H1 (cell line): ENCODE data around the gene CSNK1D. TPM values are rescaled to one million over a fixed set of nuclear protein-coding genes. Genes with fewer than 3 reads are reported as not detected.

Source experiments
- CTCF ChIA-PET: fragments of 300-600 bp; sonication (Branson Sonifier 250); formaldehyde crosslinking; loops from one replicate; lab custom pipeline; 2021; ENCODE audit not compliant: partially characterized antibody; lab: Charles Lee
- POLR2A ChIA-PET: fragments of 300-600 bp; sonication (Branson Sonifier 250); formaldehyde crosslinking; loops from one replicate; lab custom pipeline; 2021; ENCODE audit warnings: inconsistent platforms; ENCODE audit not compliant: partially characterized antibody; lab: Charles Lee
- DNase-seq, 2 experiments: peaks; one replicate each; pipeline versions ENCODE4 v3.0.0 to v3.0.0-alpha.2; 2010 to 2022; ENCODE audit warnings: low spot score in 2 of 2, low read depth in 1 of 2, mixed read lengths in 1 of 2
- FAIRE-seq: peaks from 2 replicates; lab custom pipeline; 2011; peaks lifted over from hg19 to GRCh38; lab: Jason Lieb, UNC
- H2AFZ ChIP-seq: 2 replicates; pipeline ENCODE4 v1.8.1; 2012; ENCODE audit warnings: low read length, inconsistent platforms
- H2AK5ac ChIP-seq: 2 replicates; pipeline ENCODE4 v1.6.1; 2013; ENCODE audit warnings: low read depth, low read length
- H2BK120ac ChIP-seq: replicated peaks from 2 replicates; pipeline ENCODE3; 2013; ENCODE audit warnings: low read depth, low read length, inconsistent platforms
- H2BK12ac ChIP-seq: 2 replicates; pipeline ENCODE4 v1.6.1; 2013; ENCODE audit warnings: low read depth, low read length
- H2BK15ac ChIP-seq: 2 replicates; pipeline ENCODE4 v1.6.1; 2013; ENCODE audit warnings: low read length
- H2BK20ac ChIP-seq: 2 replicates; pipeline ENCODE4 v1.6.1; 2013; ENCODE audit warnings: low read length
- H2BK5ac ChIP-seq: 2 replicates; pipeline ENCODE4 v1.6.1; 2013; ENCODE audit warnings: low read depth, low read length
- H3K14ac ChIP-seq: 2 replicates; pipeline ENCODE4 v1.6.1; 2013; ENCODE audit warnings: inconsistent platforms; ENCODE audit not compliant: insufficient read length
- H3K18ac ChIP-seq: 2 replicates; pipeline ENCODE4 v1.6.1; 2013; ENCODE audit warnings: low read length; ENCODE audit errors: extremely low read depth
- H3K23ac ChIP-seq: 2 replicates; pipeline ENCODE4 v1.6.1; 2013; ENCODE audit warnings: inconsistent platforms; ENCODE audit not compliant: insufficient read length
- H3K23me2 ChIP-seq: 2 replicates; pipeline ENCODE4 v1.6.1; 2013; ENCODE audit warnings: low read depth, low read length
- H3K27ac ChIP-seq: 2 replicates; pipeline ENCODE4 v1.6.1; 2011; ENCODE audit warnings: low read depth, low read length, inconsistent platforms
- H3K27me3 ChIP-seq, 4 experiments: replicated peaks in 1 of 4; 1 replicate in 1 of 4; 2 replicates in 3 of 4; pipeline versions ENCODE4 v1.6.1 to v1.8.1; 2011 to 2013; ENCODE audit warnings: low read length in 3 of 4, mild to moderate bottlenecking in 3 of 4, inconsistent platforms in 2 of 4, mixed read lengths in 2 of 4, moderate library complexity in 1 of 4; ENCODE audit not compliant: control insufficient read depth in 3 of 4, insufficient read depth in 3 of 4; ENCODE audit errors: extremely low read depth in 1 of 4
- H3K36me3 ChIP-seq, 4 experiments: 2 replicates each; pipeline versions ENCODE4 v1.6.1 to v1.8.1; 2011 to 2013; ENCODE audit warnings: mild to moderate bottlenecking in 4 of 4, low read length in 3 of 4, moderate library complexity in 2 of 4, control low read depth in 1 of 4, inconsistent platforms in 1 of 4; ENCODE audit not compliant: insufficient read depth in 4 of 4, control insufficient read depth in 2 of 4
- H3K4ac ChIP-seq: replicated peaks from 2 replicates; pipeline ENCODE3; 2013; ENCODE audit warnings: low read length, low read depth, mixed read lengths, inconsistent platforms; ENCODE audit not compliant: insufficient read length
- H3K4me1 ChIP-seq, 4 experiments: replicated peaks in 1 of 4; 1 replicate in 1 of 4; 2 replicates in 3 of 4; pipeline versions ENCODE4 v1.6.1 to v1.8.1; 2011 to 2013; ENCODE audit warnings: low read length in 3 of 4, inconsistent platforms in 2 of 4, mixed read lengths in 1 of 4; ENCODE audit not compliant: insufficient read depth in 4 of 4, control insufficient read depth in 3 of 4
- H3K4me2 ChIP-seq, 2 experiments: 2 replicates each; pipeline versions ENCODE4 v1.6.1 to v1.8.1; 2011 to 2013; ENCODE audit warnings: low read depth in 2 of 2, low read length in 2 of 2, control low read depth in 1 of 2, inconsistent platforms in 1 of 2, mild to moderate bottlenecking in 1 of 2; ENCODE audit not compliant: insufficient read depth in 1 of 2
- H3K4me3 ChIP-seq, 4 experiments: fragments of 200-600, 300-600 bp in 1 of 4; sonication (generic), shearing (Covaris generic), sonication (Bioruptor Twin) in 1 of 4; 2 replicates each; pipeline versions ENCODE4 v1.5.1 to v1.8.1; 2011 to 2016; ENCODE audit warnings: low read length in 4 of 4, low read depth in 3 of 4, control low read depth in 2 of 4, inconsistent platforms in 2 of 4, mild to moderate bottlenecking in 2 of 4, mixed read lengths in 1 of 4, moderate library complexity in 1 of 4; ENCODE audit not compliant: insufficient read depth in 2 of 4; ENCODE audit errors: extremely low read depth in 1 of 4
- H3K56ac ChIP-seq: replicated peaks from 2 replicates; pipeline ENCODE3; 2013; ENCODE audit warnings: low read depth, mild to moderate bottlenecking, mixed read lengths, low read length, inconsistent platforms; ENCODE audit not compliant: insufficient read length
- H3K79me1 ChIP-seq: 2 replicates; pipeline ENCODE4 v1.6.1; 2013; ENCODE audit warnings: low read depth, low read length, control low read depth
- H3K79me2 ChIP-seq, 2 experiments: 2 replicates each; pipeline versions ENCODE4 v1.6.1 to v1.8.1; 2012 to 2013; ENCODE audit warnings: low read length in 2 of 2, mild to moderate bottlenecking in 2 of 2, inconsistent platforms in 1 of 2; ENCODE audit not compliant: insufficient read depth in 2 of 2, control insufficient read depth in 1 of 2
- H3K9ac ChIP-seq, 4 experiments: replicated peaks in 1 of 4; 1 replicate in 1 of 4; 2 replicates in 3 of 4; pipeline versions ENCODE4 v1.6.1 to v1.8.1; 2011 to 2013; ENCODE audit warnings: low read depth in 3 of 4, low read length in 3 of 4, control low read depth in 2 of 4, mild to moderate bottlenecking in 2 of 4, moderate library complexity in 2 of 4, inconsistent platforms in 1 of 4; ENCODE audit errors: extremely low read depth in 1 of 4
- H3K9me3 ChIP-seq, 2 experiments: 2 replicates each; pipeline versions ENCODE4 v1.6.1 to v1.8.1; 2012 to 2013; ENCODE audit warnings: mild to moderate bottlenecking in 2 of 2, moderate library complexity in 2 of 2, control low read depth in 1 of 2, inconsistent platforms in 1 of 2, low read depth in 1 of 2, low read length in 1 of 2, mixed read lengths in 1 of 2; ENCODE audit not compliant: insufficient read depth in 2 of 2
- H4K20me1 ChIP-seq, 2 experiments: replicated peaks in 1 of 2; 2 replicates each; pipeline versions ENCODE3 to v1.8.1; 2011 to 2013; ENCODE audit warnings: inconsistent platforms in 2 of 2, low read length in 2 of 2, mild to moderate bottlenecking in 1 of 2; ENCODE audit not compliant: insufficient read depth in 2 of 2, control insufficient read depth in 1 of 2
- H4K5ac ChIP-seq: 2 replicates; pipeline ENCODE4 v1.6.1; 2013; ENCODE audit warnings: low read length, low read depth, mixed read lengths, inconsistent platforms; ENCODE audit not compliant: insufficient read length
- H4K8ac ChIP-seq: 2 replicates; pipeline ENCODE4 v1.8.0; 2013; ENCODE audit warnings: mild to moderate bottlenecking, moderate library complexity, low read length, inconsistent platforms; ENCODE audit not compliant: insufficient read depth; ENCODE audit errors: extremely low read depth
- H4K91ac ChIP-seq: replicated peaks from 2 replicates; pipeline ENCODE3; 2013; ENCODE audit warnings: low read length, mixed read lengths, inconsistent platforms; ENCODE audit not compliant: insufficient read length
- BCL11A ChIP-seq, 2 experiments: IDR thresholded peaks; one replicate each; pipeline ENCODE4 v1.6.1; 2011; ENCODE audit warnings: low read depth in 2 of 2, low read length in 2 of 2, mild to moderate bottlenecking in 2 of 2
- CBX5 ChIP-seq: fragments of 300-800, 300-1000 bp; sonication (generic); IDR thresholded peaks from 2 replicates; pipeline ENCODE4 v1.7.1; 2016; ENCODE audit warnings: antibody characterized with exemption, low read length, low read depth
- EGR1 ChIP-seq: IDR thresholded peaks from 2 replicates; pipeline ENCODE4 v1.6.1; 2011; ENCODE audit warnings: low read depth, low read length, borderline replicate concordance
- GABPA ChIP-seq: IDR thresholded peaks from 2 replicates; pipeline ENCODE4 v1.6.1; 2011; ENCODE audit warnings: mild to moderate bottlenecking, low read length, moderate library complexity, borderline replicate concordance; ENCODE audit not compliant: insufficient read depth
- KDM4A ChIP-seq: IDR thresholded peaks from one replicate; pipeline ENCODE4 v1.7.1; 2012; ENCODE audit warnings: low read depth, mild to moderate bottlenecking, moderate library complexity, low read length, inconsistent platforms; ENCODE audit not compliant: severe bottlenecking
- SAP30 ChIP-seq: fragments of 300-600 bp; sonication (generic); IDR thresholded peaks from 2 replicates; pipeline ENCODE4 v1.7.1; 2012; ENCODE audit warnings: low read length, moderate library complexity, mild to moderate bottlenecking, inconsistent platforms; ENCODE audit not compliant: insufficient read depth, insufficient replicate concordance
- SP4 ChIP-seq: IDR thresholded peaks from 2 replicates; pipeline ENCODE4 v1.6.1; 2012; ENCODE audit warnings: low read length, inconsistent platforms
- SRF ChIP-seq: IDR thresholded peaks from 2 replicates; pipeline ENCODE4 v1.6.1; 2011; ENCODE audit warnings: mild to moderate bottlenecking, low read depth, low read length, moderate library complexity
- TAF7 ChIP-seq: optimal IDR thresholded peaks from 2 replicates; pipeline ENCODE3; 2011; ENCODE audit warnings: low read depth, mild to moderate bottlenecking, inconsistent platforms, low read length, moderate library complexity, borderline replicate concordance
- TBP ChIP-seq: IDR thresholded peaks from 2 replicates; pipeline ENCODE4 v1.6.1; 2011; ENCODE audit warnings: low read depth, low read length, improper control_type of control experiment
- TCF12 ChIP-seq: IDR thresholded peaks from 2 replicates; pipeline ENCODE4 v1.6.1; 2011; ENCODE audit warnings: low read depth, mild to moderate bottlenecking, low read length
- TEAD4 ChIP-seq: IDR thresholded peaks from 2 replicates; pipeline ENCODE4 v1.6.1; 2012; ENCODE audit warnings: low read depth, low read length, inconsistent platforms, mixed read lengths
- WGBS, 2 experiments: shearing (Covaris generic) in 1 of 2; methylation state at CpG; one replicate each; pipeline versions ENCODE4 v1.1.6 to v1.1.7; 2013 to 2015; ENCODE audit warnings: low lambda C conversion rate in 2 of 2, mixed read lengths in 2 of 2, inconsistent platforms in 1 of 2, low coverage in 1 of 2, missing lambda C conversion rate in 1 of 2; ENCODE audit not compliant: insufficient replicate concordance in 2 of 2, insufficient coverage in 1 of 2, insufficient read length in 1 of 2; ENCODE audit errors: extremely low coverage in 1 of 2, missing lambda C conversion rate in 1 of 2; 5-methylcytosine and 5-hydroxymethylcytosine counted together
- polyA plus RNA-seq, 7 experiments: library from polyadenylated mRNA; depleted of rRNA in 3 of 7; stranded (reverse) in 5 of 7; unstranded in 2 of 7; fragments of >200 nt in 5 of 7; fragments of 200-250 nt in 2 of 7; gene quantifications; 1 replicate in 5 of 7; 2 replicates in 1 of 7; 4 replicates in 1 of 7; pipeline versions ENCODE4 v1.2.1 to v1.2.3, GENCODE V29; 2011 to 2013; ENCODE audit warnings: missing spikeins in 2 of 7, mixed read lengths in 2 of 7
- total RNA-seq: library from RNA; stranded (reverse); fragmentation: NEBNext Ultra II Directional; extraction: Animal tissue kit (Norgen Biotek cat#: 25700); gene quantifications from 2 replicates; pipeline ENCODE4 v1.2.1, GENCODE V29; 2021

CSNK1D gene
- total and polyA plus RNA-seq, 2 of the 8 experiments (the other 6 are each of a cell fraction or from before 2014, with no cell fraction given) = 73.5 to 103 TPM

GRCh38 chr17:82203920-82204319, 69.6 kb downstream of the CSNK1D start:
- H3K27me3 ChIP-seq = no peaks in the 10 kb centered on the region
- no peak overlapping the region for H3K56ac ChIP-seq
- H3K79me1 ChIP-seq = no peaks in the 10 kb centered on the region; the same call in 1 of the 2 replicates
- H2BK120ac ChIP-seq = no peak overlapping the region
- no peak overlapping the region for H2AK5ac ChIP-seq
- no peaks in the 10 kb centered on the region for H3K36me3 ChIP-seq
- no peak overlapping the region for H3K23ac ChIP-seq
- no peaks in the 10 kb centered on the region for H3K9me3 ChIP-seq
- H2BK20ac ChIP-seq = no peak overlapping the region
- DNase-seq = no peak
- H2BK15ac ChIP-seq = no peak overlapping the region
- H4K5ac ChIP-seq = no peak overlapping the region
- no peak overlapping the region for H3K14ac ChIP-seq
- no peak for FAIRE-seq
- H4K20me1 ChIP-seq = peaks cover 3 to 11% of the 10 kb centered on the region in 2 experiments
- no peak overlapping the region for H3K9ac ChIP-seq
- peaks cover 0 to 2% (median 2%) of the 10 kb centered on the region in 4 experiments; a peak in 3 of 7 replicates for H3K4me1 ChIP-seq
- WGBS, 2 experiments = 89% methylated on average over 18 of the region's 19 CpGs; no CpG with 5 or more reads in 1 of the 2 experiments
- H2BK12ac ChIP-seq = no peak overlapping the region
- ChIA-PET CTCF (interaction anchor here (0.6 to 3.1 kb wide), 4 partner anchors 9 to 187 kb away, joined by 3 to 15 read pairs (median 4); no protein-coding TSS in a partner anchor), POLR2A (interaction anchor here (0.6 kb wide), 1 partner anchor 31 kb away, joined by 3 read pairs; no protein-coding TSS in a partner anchor)
- no peak overlapping the region for H3K27ac ChIP-seq
- H3K4me3 ChIP-seq = no peak overlapping the region
- H3K4me2 ChIP-seq = no peak overlapping the region
- no peak overlapping the region for H4K91ac ChIP-seq
- H3K23me2 ChIP-seq = no peaks in the 10 kb centered on the region
- no peak overlapping the region for H3K18ac ChIP-seq
- H3K4ac ChIP-seq = no peak overlapping the region
- H2BK5ac ChIP-seq = no peak overlapping the region
- no peak overlapping the region for H4K8ac ChIP-seq
- no peaks in the 10 kb centered on the region for H3K79me2 ChIP-seq
- H2AFZ ChIP-seq = no peak overlapping the region
- no peak for TF ChIP-seq SP4
- TF ChIP-seq CBX5 = no peak
- TF ChIP-seq TAF7 = no peak
- TF ChIP-seq BCL11A (IDR thresholded peaks at IDR 0.05; ENCODE audit: low read depth in 2 of 2, low read length in 2 of 2) = no peak
- no peak for TF ChIP-seq KDM4A
- TF ChIP-seq TCF12 = no peak
- TF ChIP-seq GABPA = no peak
- no peak for TF ChIP-seq EGR1
- TF ChIP-seq SAP30 = no peak
- no peak for TF ChIP-seq SRF
- TF ChIP-seq TEAD4 = no peak
- no peak for TF ChIP-seq TBP
